Endometrial microvascular endothelial cells (primary cell): ENCODE measurements around the gene SLC4A3. TPM values are rescaled to one million over a fixed set of nuclear protein-coding genes. Genes with fewer than 3 reads are reported as not detected.

Source experiments
- in situ Hi-C: cut with HindIII; loops from 2 replicates; pipeline ENCODE4 v1.10.0; 2017; ENCODE audit warnings: low sequenced_read_pairs, low pct_unique_long_range_greater_than_20kb; ENCODE audit errors: inconsistent ontology term
- total RNA-seq: library from RNA; depleted of rRNA; stranded (reverse); fragments of >200 nt; gene quantifications from one replicate; pipeline ENCODE4 v1.2.3, GENCODE V29; 2015; ENCODE audit errors: inconsistent ontology term

SLC4A3 gene
- total RNA-seq = not detected

GRCh38 chr2:219627103-219628100 lies at the start of gene SLC4A3:
SLC4A3 (plus strand) TSS chr2:219627630; CDS start chr2:219627993, 363 bp downstream.
- in situ Hi-C loops = no loop called here

GRCh38 chr2:219578811-219579613 lies 48.4 kb upstream of the SLC4A3 start:
- in situ Hi-C loops = no loop called here

GRCh38 chr2:219581346-219581745 lies 46.1 kb upstream of the SLC4A3 start:
- in situ Hi-C loops = no loop called here

- in situ Hi-C loops = no loop called here
Observed at GRCh38 chr2:219591091-219591490, 36.3 kb upstream of the SLC4A3 start.

- in situ Hi-C loops = no loop called here
Observed at GRCh38 chr2:219592736-219593135, 34.7 kb upstream of the SLC4A3 start.

GRCh38 chr2:219593154-219593553 lies 34.3 kb upstream of the SLC4A3 start:
- in situ Hi-C loops = no loop called here

- in situ Hi-C loops = no loop called here
Observed at GRCh38 chr2:219595256-219595655, 32.2 kb upstream of the SLC4A3 start.

- in situ Hi-C loops = no loop called here
Observed at GRCh38 chr2:219596954-219597551, 30.4 kb upstream of the SLC4A3 start.

- in situ Hi-C loops = no loop called here
Observed at GRCh38 chr2:219597552-219598307, 29.7 kb upstream of the SLC4A3 start, which contains the start of gene STK11IP. STK11IP (plus strand) TSS chr2:219597857; CDS start chr2:219598120, 263 bp downstream.

GRCh38 chr2:219598308-219599078 lies 28.9 kb upstream of the SLC4A3 start:
- in situ Hi-C loops = no loop called here

- in situ Hi-C loops = no loop called here
Observed at GRCh38 chr2:219603771-219604170, 23.7 kb upstream of the SLC4A3 start.

GRCh38 chr2:219605607-219605954 lies 21.8 kb upstream of the SLC4A3 start:
- in situ Hi-C loops = no loop called here

GRCh38 chr2:219607931-219608330 lies 19.5 kb upstream of the SLC4A3 start:
- in situ Hi-C loops = no loop called here

- in situ Hi-C loops = no loop called here
Observed at GRCh38 chr2:219608399-219608964, 18.9 kb upstream of the SLC4A3 start.

- in situ Hi-C loops = no loop called here
Observed at GRCh38 chr2:219609149-219609750, 18.2 kb upstream of the SLC4A3 start.

GRCh38 chr2:219611306-219611705 lies 16.1 kb upstream of the SLC4A3 start:
- in situ Hi-C loops = no loop called here

GRCh38 chr2:219611866-219612576 lies 15.4 kb upstream of the SLC4A3 start:
- in situ Hi-C loops = no loop called here
